D721Med (cell line): Measurements from ENCODE around the gene HTR1E.

Experiments used
- DNase-seq: peaks from one replicate; pipeline ENCODE4 v3.0.0; 2011; ENCODE audit warnings: low spot score; ENCODE audit not compliant: insufficient read length
- FAIRE-seq: peaks from 2 replicates; lab custom pipeline; 2011; peaks lifted over from hg19 to GRCh38; lab: Jason Lieb, UNC
- CTCF ChIP-seq: IDR thresholded peaks from 2 replicates; pipeline ENCODE4 v1.5.1; 2012; ENCODE audit warnings: mild to moderate bottlenecking, control low read depth; ENCODE audit not compliant: insufficient read depth; ENCODE audit errors: missing control alignments

HTR1E gene

GRCh38 chr6:87029711-87030314 is 92.5 kb downstream of the HTR1E start:
- peak; percentile 74 for TF ChIP-seq CTCF
- DNase-seq, result peak; percentile 23
- no peak for FAIRE-seq

GRCh38 chr6:87040729-87041128 is 103.4 kb downstream of the HTR1E start:
- FAIRE-seq (no peak), DNase-seq (no peak)
- TF ChIP-seq CTCF, result no peak

- no peak for TF ChIP-seq CTCF
- no peak for DNase-seq
- FAIRE-seq, result no peak
Observed at GRCh38 chr6:87045521-87046075, 108.3 kb downstream of the HTR1E start.

GRCh38 chr6:87049779-87050178 is 112.5 kb downstream of the HTR1E start:
- DNase-seq (no peak), FAIRE-seq (no peak)
- TF ChIP-seq CTCF, result no peak

- FAIRE-seq (no peak), DNase-seq (no peak)
- TF ChIP-seq CTCF, result no peak
Observed at GRCh38 chr6:87053312-87053711, 116.0 kb downstream of the HTR1E start.

GRCh38 chr6:87054143-87054833 is 117.0 kb downstream of the HTR1E start:
- no peak for FAIRE-seq
- DNase-seq, result no peak
- no peak for TF ChIP-seq CTCF

GRCh38 chr6:87059943-87060342 is 122.6 kb downstream of the HTR1E start:
- DNase-seq (no peak), FAIRE-seq (no peak)
- no peak for TF ChIP-seq CTCF
